GM18858 (cell line): ENCODE data around the gene LRRC3.

Experiments
- ATAC-seq: cut with Tn5 transposase; IDR thresholded peaks from one replicate; pipeline ENCODE4 v1.9.1; 2021; ENCODE audit not compliant: unreplicated experiment

The LRRC3 gene

GRCh38 chr21:44456214-44456914 is 1.1 kb downstream of the LRRC3 start:
- ATAC-seq, result no peak

- no peak for ATAC-seq
These were observed 1.8 kb downstream of the LRRC3 start for GRCh38 chr21:44456915-44457736.

- no peak for ATAC-seq
These were observed 3.8 kb downstream of the LRRC3 start for GRCh38 chr21:44458971-44459711.

- no peak for ATAC-seq
These were observed 4.6 kb downstream of the LRRC3 start for GRCh38 chr21:44459712-44460440.

GRCh38 chr21:44460441-44460755 is 5.1 kb downstream of the LRRC3 start:
- ATAC-seq, result no peak

GRCh38 chr21:44461005-44461404 is 5.7 kb downstream of the LRRC3 start:
- no peak for ATAC-seq

- ATAC-seq, result no peak
These were observed 6.2 kb downstream of the LRRC3 start for GRCh38 chr21:44461464-44462001.

GRCh38 chr21:44462086-44462833 is 7.0 kb downstream of the LRRC3 start:
- no peak for ATAC-seq

- ATAC-seq, result no peak
These were observed 7.5 kb downstream of the LRRC3 start for GRCh38 chr21:44462834-44463200.

- ATAC-seq, result no peak
These were observed 8.4 kb downstream of the LRRC3 start for GRCh38 chr21:44463724-44464123.

- no peak for ATAC-seq
These were observed 9.0 kb downstream of the LRRC3 start for GRCh38 chr21:44464351-44464750.

GRCh38 chr21:44466351-44466954 is 11.1 kb downstream of the LRRC3 start:
- ATAC-seq, result no peak

- ATAC-seq, result no peak
These were observed 11.9 kb downstream of the LRRC3 start for GRCh38 chr21:44466996-44467858.

- ATAC-seq, result no peak
These were observed 12.5 kb downstream of the LRRC3 start for GRCh38 chr21:44467859-44468195.

- no peak for ATAC-seq
These were observed 16.0 kb downstream of the LRRC3 start for GRCh38 chr21:44471341-44471740.

GRCh38 chr21:44471996-44472395 is 16.7 kb downstream of the LRRC3 start:
- no peak for ATAC-seq

- ATAC-seq, result no peak
These were observed 18.7 kb downstream of the LRRC3 start for GRCh38 chr21:44473915-44474555.

- ATAC-seq, result no peak
These were observed 20.0 kb downstream of the LRRC3 start for GRCh38 chr21:44475266-44475845.
